CD14-positive monocyte (primary cell): ENCODE data around the gene LAMB3. TPM values are rescaled to one million over a fixed set of nuclear protein-coding genes. Genes with fewer than 3 reads are reported as not detected.

Experiments
- DNase-seq, 3 donors: peaks; one replicate each; pipeline ENCODE4 v3.0.0-alpha.2; 2011 to 2022
- H2AFZ ChIP-seq: 2 replicates; pipeline ENCODE4 v1.6.0; 2012; ENCODE audit warnings: mild to moderate bottlenecking, low read depth, low read length, inconsistent platforms; ENCODE audit not compliant: insufficient read depth, poor library complexity, severe bottlenecking
- H3K27ac ChIP-seq, 2 donors: 1 replicate in 1 of 2; 2 replicates in 1 of 2; pipeline ENCODE4 v1.5.1; 2012 to 2013; ENCODE audit warnings: low read length in 2 of 2, control low read depth in 1 of 2, inconsistent platforms in 1 of 2, low read depth in 1 of 2, mild to moderate bottlenecking in 1 of 2
- H3K27me3 ChIP-seq, 2 donors: one replicate each; pipeline versions ENCODE4 v1.6.0 to v1.6.1; 2011 to 2013; ENCODE audit warnings: low read length in 2 of 2; ENCODE audit not compliant: control insufficient read depth in 2 of 2, insufficient read depth in 2 of 2
- H3K36me3 ChIP-seq, 2 donors: replicated peaks in 1 of 2; 1 replicate in 1 of 2; 2 replicates in 1 of 2; pipeline versions ENCODE4 v1.5.1 to v1.6.1; 2012 to 2013; ENCODE audit warnings: low read length in 2 of 2, control low read depth in 1 of 2, inconsistent platforms in 1 of 2, mild to moderate bottlenecking in 1 of 2; ENCODE audit not compliant: insufficient read depth in 2 of 2, control insufficient read depth in 1 of 2
- H3K4me1 ChIP-seq, 2 donors: 1 replicate in 1 of 2; 2 replicates in 1 of 2; pipeline versions ENCODE4 v1.5.1 to v1.6.1; 2012 to 2013; ENCODE audit warnings: low read length in 2 of 2, control low read depth in 1 of 2, inconsistent platforms in 1 of 2, mild to moderate bottlenecking in 1 of 2, moderate library complexity in 1 of 2; ENCODE audit not compliant: insufficient read depth in 2 of 2, control insufficient read depth in 1 of 2
- H3K4me2 ChIP-seq: replicated peaks from 2 replicates; pipeline ENCODE3; 2012; ENCODE audit warnings: low read length, moderate library complexity, mild to moderate bottlenecking; ENCODE audit not compliant: poor library complexity, severe bottlenecking; ENCODE audit errors: extremely low read depth
- H3K4me3 ChIP-seq, 3 experiments: fragments of 200-600 bp in 1 of 3; sonication (generic) in 1 of 3; replicated peaks in 1 of 3; 1 replicate in 2 of 3; 2 replicates in 1 of 3; pipeline ENCODE4 v1.5.1; 2011 to 2013; ENCODE audit warnings: low read length in 3 of 3, mild to moderate bottlenecking in 3 of 3, control low read depth in 2 of 3, low read depth in 2 of 3, inconsistent platforms in 1 of 3, moderate library complexity in 1 of 3
- H3K79me2 ChIP-seq: 2 replicates; pipeline ENCODE4 v1.6.0; 2012; ENCODE audit warnings: mild to moderate bottlenecking, control low read depth, inconsistent platforms, low read length, moderate library complexity; ENCODE audit not compliant: insufficient read depth
- H3K9ac ChIP-seq: 2 replicates; pipeline ENCODE4 v1.6.0; 2017; ENCODE audit warnings: low read length, mild to moderate bottlenecking; ENCODE audit not compliant: insufficient read depth, poor library complexity, severe bottlenecking
- H3K9me3 ChIP-seq, 2 donors: replicated peaks in 1 of 2; 1 replicate in 1 of 2; 2 replicates in 1 of 2; pipeline versions ENCODE4 v1.5.1 to v1.6.1; 2012 to 2013; ENCODE audit warnings: low read length in 2 of 2, control low read depth in 1 of 2; ENCODE audit not compliant: control insufficient read depth in 1 of 2, insufficient read depth in 1 of 2
- H4K20me1 ChIP-seq: 2 replicates; pipeline ENCODE4 v1.6.0; 2012; ENCODE audit warnings: mild to moderate bottlenecking, low read length, control low read depth, moderate library complexity; ENCODE audit not compliant: insufficient read depth
- H3K27ac Mint-ChIP-seq, 7 donors: one replicate each; pipeline ENCODE4 v1.8.0; 2020; ENCODE audit warnings: mild to moderate bottlenecking in 7 of 7, mixed read lengths in 7 of 7, moderate library complexity in 6 of 7, inconsistent platforms in 2 of 7
- H3K27me3 Mint-ChIP-seq, 3 donors: one replicate each; pipeline ENCODE4 v1.8.0; 2021 to 2022; ENCODE audit warnings: low read depth in 3 of 3, mild to moderate bottlenecking in 3 of 3, mixed read lengths in 3 of 3, moderate library complexity in 3 of 3, inconsistent platforms in 1 of 3
- H3K36me3 Mint-ChIP-seq, 2 donors: one replicate each; pipeline ENCODE4 v1.8.0; 2020; ENCODE audit warnings: mixed read lengths in 2 of 2, inconsistent platforms in 1 of 2, mild to moderate bottlenecking in 1 of 2
- H3K4me1 Mint-ChIP-seq: one replicate; pipeline ENCODE4 v1.8.0; 2020; ENCODE audit warnings: mild to moderate bottlenecking, mixed read lengths
- H3K4me3 Mint-ChIP-seq, 2 donors: one replicate each; pipeline ENCODE4 v1.8.0; 2020; ENCODE audit warnings: mild to moderate bottlenecking in 2 of 2, mixed read lengths in 2 of 2, moderate library complexity in 1 of 2
- H3K9me3 Mint-ChIP-seq, 7 donors: one replicate each; pipeline ENCODE4 v1.8.0; 2020 to 2022; ENCODE audit warnings: mixed read lengths in 7 of 7, mild to moderate bottlenecking in 6 of 7, moderate library complexity in 6 of 7, inconsistent platforms in 2 of 7
- CTCF ChIP-seq: fragments of 200-600 bp; IDR thresholded peaks from one replicate; pipeline ENCODE4 v1.8.0; 2022; ENCODE audit warnings: antibody characterized with exemption, mild to moderate bottlenecking
- WGBS: methylation state at CpG from one replicate; pipeline ENCODE4 v1.1.5; 2013; ENCODE audit warnings: missing lambda C conversion rate; ENCODE audit not compliant: insufficient coverage; 5-methylcytosine and 5-hydroxymethylcytosine counted together
- intact Hi-C, 2 donors: fragments of 100-400 bp; cut with micrococcal nuclease; formaldehyde crosslinking; loops; one replicate each; pipeline versions ENCODE4 v1.15.0 to v1.15.1; 2023
- polyA plus RNA-seq, 3 donors: library from polyadenylated mRNA; depleted of rRNA in 1 of 3; unstranded in 2 of 3; stranded (reverse) in 1 of 3; fragments of 300-500 nt in 2 of 3; fragments of >200 nt in 1 of 3; fragmentation: Illumina TruSeq in 2 of 3; gene quantifications; 1 replicate in 2 of 3; 2 replicates in 1 of 3; pipeline ENCODE4 v1.2.3, GENCODE V29; 2012 to 2021

The LAMB3 gene
- polyA plus RNA-seq, 3 donors = 0.29 to 0.67 (median 0.30) TPM

GRCh38 chr1:209576392-209577197, 75.6 kb downstream of the LAMB3 start:
- peak; percentile 45 to 74 (median 71) for DNase-seq
- Histone ChIP-seq H3K9ac (no peak overlapping the region), H2AFZ (no peak overlapping the region), H3K4me3 (no peak overlapping the region), H3K36me3 (no peaks in the 10 kb centered on the region), H3K27me3 (peaks cover 8 to 16% of the 10 kb centered on the region in 2 donors), H3K79me2 (no peaks in the 10 kb centered on the region), H3K4me2 (no peak overlapping the region), H3K27ac (no peak overlapping the region), H3K9me3 (no peaks in the 10 kb centered on the region), H3K4me1 (no peaks in the 10 kb centered on the region), H4K20me1 (no peaks in the 10 kb centered on the region)
- H3K4me1 Mint-ChIP-seq = no peaks in the 10 kb centered on the region
- H3K27ac Mint-ChIP-seq = peak overlapping the region in 2 of 7 donors; percentile 37 to 68
- WGBS = 42% methylated on average over 4 of the region's 12 CpGs
- H3K4me3 Mint-ChIP-seq = peak overlapping the region in 1 of 2 donors; percentile 46
- intact Hi-C loops = loop anchor here (5.0 kb wide), 3 partner anchors 51 to 171 kb away; no protein-coding TSS in a partner anchor
- H3K36me3 Mint-ChIP-seq = no peaks in the 10 kb centered on the region
- TF ChIP-seq CTCF = peak; percentile 99
- H3K27me3 Mint-ChIP-seq = peaks cover 4 to 27% (median 8%) of the 10 kb centered on the region in 3 donors
- H3K9me3 Mint-ChIP-seq = no peaks in the 10 kb centered on the region

- Histone ChIP-seq H4K20me1 (no peaks in the 10 kb centered on the region), H3K36me3 (no peaks in the 10 kb centered on the region), H3K79me2 (no peaks in the 10 kb centered on the region), H3K9ac (no peak overlapping the region), H3K4me2 (no peak overlapping the region), H3K4me1 (peaks cover 0 to 4% of the 10 kb centered on the region in 2 donors), H3K27me3 (peaks cover 3 to 4% of the 10 kb centered on the region in 2 donors), H2AFZ (no peak overlapping the region), H3K4me3 (no peak overlapping the region), H3K27ac (no peak overlapping the region), H3K9me3 (no peaks in the 10 kb centered on the region)
- no peak for TF ChIP-seq CTCF
- Mint-ChIP-seq H3K36me3 (no peaks in the 10 kb centered on the region), H3K4me1 (peaks cover 8% of the 10 kb centered on the region), H3K27ac (no peak overlapping the region), H3K4me3 (peak overlapping the region in 1 of 2 donors; percentile 28), H3K27me3 (peaks cover 16 to 26% (median 20%) of the 10 kb centered on the region in 3 donors), H3K9me3 (peaks cover 0 to 2% (median 0%) of the 10 kb centered on the region in 7 donors)
- intact Hi-C loops = no loop called here
- no peak for DNase-seq
- WGBS = 67% methylated on average over 2 of the region's 3 CpGs
These were observed 81.5 kb downstream of the LAMB3 start for GRCh38 chr1:209570743-209571142.
